Measurements from ENCODE around the gene RAPSN.

Gene RAPSN

GRCh38 chr11:47414685-47415070 lies 34.3 kb downstream of the RAPSN start:
- TF ChIP-seq CTCF (IDR thresholded peaks at IDR 0.05) = no peak

GRCh38 chr11:47413908-47414684 lies 34.8 kb downstream of the RAPSN start:
- no peak for TF ChIP-seq CTCF (IDR thresholded peaks at IDR 0.05)

- no peak for TF ChIP-seq CTCF (IDR thresholded peaks at IDR 0.05)
Observed at GRCh38 chr11:47413351-47413750, 35.6 kb downstream of the RAPSN start.

GRCh38 chr11:47411884-47412746 lies 36.8 kb downstream of the RAPSN start:
- peak; percentile 81 for TF ChIP-seq CTCF (IDR thresholded peaks at IDR 0.05)

GRCh38 chr11:47410370-47411264 lies 38.3 kb downstream of the RAPSN start:
- no peak for TF ChIP-seq CTCF (IDR thresholded peaks at IDR 0.05)

- no peak for TF ChIP-seq CTCF (IDR thresholded peaks at IDR 0.05)
Observed at GRCh38 chr11:47409440-47410369, 39.2 kb downstream of the RAPSN start.

All from LNCAP (cell line).